Adipose tissue (tissue), 3 donors: ENCODE results near the gene KDM8. TPM values are rescaled to one million over a fixed set of nuclear protein-coding genes. Genes with fewer than 3 reads are reported as not detected.

Experiments used
- H3K27ac ChIP-seq: one replicate; pipeline ENCODE4 v1.5.1; 2013; ENCODE audit warnings: low read depth, low read length
- WGBS, 3 donors: extraction: QIAGEN DNeasy Blood & Tissue Kit; methylation state at CpG; one replicate each; pipeline ENCODE4 v1.1.7; 2013; 5-methylcytosine and 5-hydroxymethylcytosine counted together
- polyA plus RNA-seq, 3 donors: library from polyadenylated mRNA; stranded (reverse); fragments of 200-250 nt; gene quantifications; one replicate each; pipeline ENCODE4 v1.2.3, GENCODE V29; 2013
- donor health status: healthy with polysubstance abuse.
- donor health status: Bipolar disorder and iron deficiency.
- donor health status: healthy.

Gene KDM8
- polyA plus RNA-seq, 3 donors = 2.5 to 4.2 (median 2.6) TPM

DNA sequence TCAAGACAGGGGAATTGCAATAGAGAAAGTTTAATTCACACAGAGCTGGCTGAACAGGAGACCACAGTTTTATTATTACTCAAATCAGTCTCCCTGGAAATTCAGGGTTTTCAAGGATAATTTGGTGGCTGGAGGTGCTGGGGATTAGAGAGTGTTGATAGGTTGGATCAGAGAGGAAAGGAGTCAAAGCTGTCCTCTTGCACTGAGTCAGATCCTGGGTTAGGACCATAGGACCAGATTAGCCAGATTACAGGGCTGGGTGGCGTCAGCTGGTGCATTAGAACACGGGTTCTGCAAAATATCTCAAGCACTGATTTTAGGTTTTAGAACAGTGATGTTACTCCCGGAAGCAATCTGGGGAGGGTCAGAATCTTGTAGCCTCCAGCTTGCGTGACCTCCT lies 67.0 kb downstream of the KDM8 start:
- WGBS, 3 donors = 89 to 92% (median 91%) methylated on average over 4 of the region's 4 CpGs
- no peak overlapping the region for H3K27ac ChIP-seq

Other genes starting within 250 kb of the KDM8 start
- gene C16orf82, start 136.6 kb upstream of the KDM8 start, polyA plus RNA-seq = not detected
- 10 to 100 TPM; 51.5 to 56.3 (median 53.4) TPM for gene NSMCE1, start 65.2 kb downstream of the KDM8 start, polyA plus RNA-seq
- 10 to 100 TPM; 13.5 to 49.3 (median 29.7) TPM for gene IL4R, start 110.4 kb downstream of the KDM8 start, polyA plus RNA-seq
- under 1 TPM in 2 of 3 donors, not detected in 1; 0.12 to 0.19 TPM for gene IL21R, start 198.6 kb downstream of the KDM8 start, polyA plus RNA-seq